Measurements from ENCODE around the gene SDC4. TPM values are rescaled to one million over a fixed set of nuclear protein-coding genes. Genes with fewer than 3 reads are reported as not detected.
"Not testable (repeated sequence)": the region's sequence is repeated elsewhere in the genome, so short reads cannot be mapped to it uniquely, and the experiment has no call there.

SDC4 gene
- total and polyA plus RNA-seq, 2 experiments from 2014 or later, result 410 to 454 TPM

DNA sequence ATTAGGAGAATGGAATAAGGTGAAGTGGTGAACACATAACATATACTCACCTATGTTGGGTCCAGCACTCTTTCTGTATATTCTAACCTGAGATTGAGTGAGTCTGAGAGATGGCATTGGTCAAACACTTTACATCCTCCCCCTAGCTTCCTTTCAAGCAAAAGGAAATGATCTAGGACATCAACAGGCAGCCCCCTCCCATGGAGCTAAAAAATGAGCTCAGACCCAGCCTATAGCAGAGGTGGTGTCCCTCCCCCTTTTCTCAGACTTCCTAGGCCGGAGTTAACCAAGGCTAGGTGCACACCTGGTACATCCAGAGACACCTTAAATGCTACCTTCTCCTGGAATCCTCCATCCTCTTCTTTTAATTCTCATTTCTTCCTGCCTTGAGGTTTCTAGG, 5.5 kb upstream of the SDC4 start:
- TF ChIP-seq EZH2 (IDR thresholded peaks at IDR 0.05; ENCODE audit: insufficient read depth, poor library complexity, severe bottlenecking) (no peak), EZH2phosphoT487 (IDR thresholded peaks at IDR 0.05; ENCODE audit: insufficient read depth, low read depth) (no peak)
- H3K27ac ChIP-seq, result no peak overlapping the region
- no peaks in the 10 kb centered on the region for H3K9me3 ChIP-seq (ENCODE audit: low read depth)
- H3K79me2 ChIP-seq (ENCODE audit: insufficient read depth), result no peaks in the 10 kb centered on the region
- 47 to 65% methylated on average over 1 of the region's 1 CpG for WGBS, 2 experiments (ENCODE audit: low coverage in 1 of 2, low lambda C conversion rate in 2 of 2, missing lambda C conversion rate in 2 of 2)
- no peaks in the 10 kb centered on the region for H4K20me1 ChIP-seq (ENCODE audit: insufficient read depth)
- in situ Hi-C loops (cut with MboI), result no loop called here
- H3K4me1 ChIP-seq (ENCODE audit: insufficient read depth), result peaks cover 31% of the 10 kb centered on the region
- DNase-seq, result no peak
- peaks cover 35% of the 10 kb centered on the region for H3F3A ChIP-seq (ENCODE audit: insufficient read depth)
- no peak overlapping the region for H3K9ac ChIP-seq
- no peaks in the 10 kb centered on the region for H3K9me2 ChIP-seq (ENCODE audit: insufficient read depth)
- no peak overlapping the region for H2AFZ ChIP-seq
- no peaks in the 10 kb centered on the region for H3K27me3 ChIP-seq (replicated peaks; ENCODE audit: insufficient read depth)
- no peak overlapping the region for H3K4me3 ChIP-seq
- no peaks in the 10 kb centered on the region for H3K36me3 ChIP-seq (ENCODE audit: low read depth)
- H3K4me2 ChIP-seq (ENCODE audit: unreplicated experiment), result no peak overlapping the region

- 80 to 82% methylated on average over 3 of the region's 3 CpGs for WGBS, 2 experiments (ENCODE audit: low coverage in 1 of 2, low lambda C conversion rate in 2 of 2, missing lambda C conversion rate in 2 of 2)
- H3K4me2 ChIP-seq (ENCODE audit: unreplicated experiment), result no peak overlapping the region
Observed at GRCh38 chr20:45352729-45353128, 4.5 kb upstream of the SDC4 start.

DNA sequence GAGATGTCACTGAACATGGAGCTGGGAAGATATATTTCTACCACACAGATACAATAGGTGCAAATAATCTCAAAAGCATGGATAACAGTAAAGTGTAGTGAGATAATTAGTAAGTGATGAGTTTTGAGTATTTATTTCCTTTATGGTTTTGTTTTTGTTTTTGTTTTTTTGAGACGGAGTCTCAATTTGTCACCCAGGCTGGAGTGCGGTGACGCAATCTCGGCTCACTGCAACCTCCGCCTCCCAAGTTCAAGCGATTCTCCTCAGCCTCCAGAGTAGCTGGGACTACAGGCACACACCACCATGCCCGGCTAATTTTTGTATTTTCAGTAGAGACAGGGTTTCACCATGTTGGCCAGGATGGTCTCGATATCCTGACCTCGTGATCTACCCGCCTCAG, 2.6 kb upstream of the SDC4 start:
- H3K4me1 ChIP-seq (ENCODE audit: insufficient read depth), result peaks cover 16% of the 10 kb centered on the region

More at GRCh38 chr20:45352729-45353128, 4.5 kb upstream of the SDC4 start:
- peaks cover 27% of the 10 kb centered on the region for H3F3A ChIP-seq (ENCODE audit: insufficient read depth)
- H3K27ac ChIP-seq, result no peak overlapping the region
- peaks cover 4% of the 10 kb centered on the region for H3K79me2 ChIP-seq (ENCODE audit: insufficient read depth)
- no peak for DNase-seq
- H3K9me2 ChIP-seq (ENCODE audit: insufficient read depth), result no peaks in the 10 kb centered on the region
- H2AFZ ChIP-seq, result no peak overlapping the region
- no peaks in the 10 kb centered on the region for H3K36me3 ChIP-seq (ENCODE audit: low read depth)
- H3K4me3 ChIP-seq, result no peak overlapping the region
- peaks cover 24% of the 10 kb centered on the region for H3K4me1 ChIP-seq (ENCODE audit: insufficient read depth)
- no peak overlapping the region for H3K9ac ChIP-seq
- TF ChIP-seq EZH2 (IDR thresholded peaks at IDR 0.05; ENCODE audit: insufficient read depth, poor library complexity, severe bottlenecking), result no peak
- TF ChIP-seq EZH2phosphoT487 (IDR thresholded peaks at IDR 0.05; ENCODE audit: insufficient read depth, low read depth), result no peak
- H3K27me3 ChIP-seq (replicated peaks; ENCODE audit: insufficient read depth), result no peaks in the 10 kb centered on the region
- H4K20me1 ChIP-seq (ENCODE audit: insufficient read depth), result no peaks in the 10 kb centered on the region
- H3K9me3 ChIP-seq (ENCODE audit: low read depth), result no peaks in the 10 kb centered on the region
- in situ Hi-C loops (cut with MboI), result no loop called here

GRCh38 chr20:45350217-45350616, 2.0 kb upstream of the SDC4 start:
- H2AFZ ChIP-seq, result no peak overlapping the region
- in situ Hi-C loops (cut with MboI), result no loop called here
- H4K20me1 ChIP-seq (ENCODE audit: insufficient read depth), result no peaks in the 10 kb centered on the region
- no peak overlapping the region for H3K27ac ChIP-seq
- no peak overlapping the region for H3K4me2 ChIP-seq (ENCODE audit: unreplicated experiment)
- 97 to 100% methylated on average over 1 of the region's 1 CpG for WGBS, 2 experiments (ENCODE audit: low coverage in 1 of 2, low lambda C conversion rate in 2 of 2, missing lambda C conversion rate in 2 of 2)
- H3K9ac ChIP-seq, result no peak overlapping the region
- peaks cover 40% of the 10 kb centered on the region for H3F3A ChIP-seq (ENCODE audit: insufficient read depth)
- no peaks in the 10 kb centered on the region for H3K27me3 ChIP-seq (replicated peaks; ENCODE audit: insufficient read depth)
- H3K36me3 ChIP-seq (ENCODE audit: low read depth), result 0 out of 2 replicates have a peak, but pooled peaks cover 2% of the 10 kb centered on the region
- no peak for DNase-seq
- H3K9me2 ChIP-seq (ENCODE audit: insufficient read depth), result no peaks in the 10 kb centered on the region
- H3K9me3 ChIP-seq (ENCODE audit: low read depth), result no peaks in the 10 kb centered on the region
- TF ChIP-seq EZH2phosphoT487 (IDR thresholded peaks at IDR 0.05; ENCODE audit: insufficient read depth, low read depth), result no peak
- no peak for TF ChIP-seq EZH2 (IDR thresholded peaks at IDR 0.05; ENCODE audit: insufficient read depth, poor library complexity, severe bottlenecking)
- no peak overlapping the region for H3K4me3 ChIP-seq
- H3K4me1 ChIP-seq (ENCODE audit: insufficient read depth), result peaks cover 14% of the 10 kb centered on the region
- peaks cover 29% of the 10 kb centered on the region for H3K79me2 ChIP-seq (ENCODE audit: insufficient read depth)

More for the DNA sequence above, 2.6 kb upstream of the SDC4 start:
- in situ Hi-C loops (cut with MboI); H2AFZ ChIP-seq; H3K9me2 ChIP-seq (ENCODE audit: insufficient read depth); H4K20me1 ChIP-seq (ENCODE audit: insufficient read depth); H3K4me3 ChIP-seq; H3K27me3 ChIP-seq (replicated peaks; ENCODE audit: insufficient read depth); H3K4me2 ChIP-seq (ENCODE audit: unreplicated experiment); DNase-seq; H3K36me3 ChIP-seq (ENCODE audit: low read depth); H3K9me3 ChIP-seq (ENCODE audit: low read depth); H3K27ac ChIP-seq; H3K9ac ChIP-seq: not testable (repeated sequence)
- WGBS, 2 experiments (ENCODE audit: low coverage in 1 of 2, low lambda C conversion rate in 2 of 2, missing lambda C conversion rate in 2 of 2), result 91 to 92% methylated on average over 10 of the region's 10 CpGs
- peaks cover 40% of the 10 kb centered on the region for H3F3A ChIP-seq (ENCODE audit: insufficient read depth)
- peaks cover 23% of the 10 kb centered on the region for H3K79me2 ChIP-seq (ENCODE audit: insufficient read depth)
